Stimulated activated CD4-positive, alpha-beta T cell treated with anti-CD3 and anti-CD28 coated beads, Interleukin-1b, Interleukin-23, amount 100 ng/mL, for 24 hours (primary cell): ENCODE measurements around the gene SRSF7.
"Not testable (repeated sequence)": the region's sequence is repeated elsewhere in the genome, so short reads cannot be mapped to it uniquely, and the experiment has no call there.

Experiments
- DNase-seq, 4 experiments: peaks; one replicate each; pipeline ENCODE4 v3.0.0-alpha.2; 2020; ENCODE audit warnings: low read depth in 4 of 4, low spot score in 1 of 4

The SRSF7 gene

GRCh38 chr2:38754506-38754905, 3.3 kb upstream of the SRSF7 start:
- DNase-seq: no peak

GRCh38 chr2:38754049-38754448, 2.9 kb upstream of the SRSF7 start:
- DNase-seq: no peak

- DNase-seq: no peak
These were observed 642 bp upstream of the SRSF7 start for GRCh38 chr2:38751596-38752410.

GRCh38 chr2:38750011-38750890, 910 bp downstream of the SRSF7 start:
- DNase-seq: peak in 3 of 4 experiments; percentile 26 to 30 (median 26)

- no peak for DNase-seq
These were observed 2.0 kb downstream of the SRSF7 start for GRCh38 chr2:38748943-38749804.

GRCh38 chr2:38748391-38748790, 2.8 kb downstream of the SRSF7 start:
- no peak for DNase-seq

- no peak for DNase-seq
These were observed 3.3 kb downstream of the SRSF7 start for GRCh38 chr2:38747819-38748218.

GRCh38 chr2:38747007-38747424, 4.1 kb downstream of the SRSF7 start:
- DNase-seq: no peak

GRCh38 chr2:38745267-38745666, 5.9 kb downstream of the SRSF7 start:
- no peak for DNase-seq

GRCh38 chr2:38744399-38744780, 6.8 kb downstream of the SRSF7 start:
- DNase-seq: no peak

- DNase-seq: no peak
These were observed 7.3 kb downstream of the SRSF7 start for GRCh38 chr2:38743672-38744398.

- no peak for DNase-seq
These were observed 8.2 kb downstream of the SRSF7 start for GRCh38 chr2:38742797-38743559.

- no peak for DNase-seq
These were observed 10.1 kb downstream of the SRSF7 start for GRCh38 chr2:38740851-38741731.

- DNase-seq: no peak
These were observed 11.6 kb downstream of the SRSF7 start for GRCh38 chr2:38739524-38739923.

- DNase-seq: no peak
These were observed 13.2 kb downstream of the SRSF7 start for GRCh38 chr2:38737925-38738324.

GRCh38 chr2:38737000-38737698, 14.0 kb downstream of the SRSF7 start:
- DNase-seq: not testable (repeated sequence)

- DNase-seq: no peak
These were observed 15.2 kb downstream of the SRSF7 start for GRCh38 chr2:38735999-38736320.

GRCh38 chr2:38734299-38735058, 16.7 kb downstream of the SRSF7 start:
- DNase-seq: no peak
